ENCODE results near the gene GLYATL2. TPM values are rescaled to one million over a fixed set of nuclear protein-coding genes. Genes with fewer than 3 reads are reported as not detected.

GLYATL2 gene
- total and polyA plus RNA-seq, 2 of the 13 experiments (the other 11 are each of a cell fraction or from before 2014, with no cell fraction given), result not detected

DNA sequence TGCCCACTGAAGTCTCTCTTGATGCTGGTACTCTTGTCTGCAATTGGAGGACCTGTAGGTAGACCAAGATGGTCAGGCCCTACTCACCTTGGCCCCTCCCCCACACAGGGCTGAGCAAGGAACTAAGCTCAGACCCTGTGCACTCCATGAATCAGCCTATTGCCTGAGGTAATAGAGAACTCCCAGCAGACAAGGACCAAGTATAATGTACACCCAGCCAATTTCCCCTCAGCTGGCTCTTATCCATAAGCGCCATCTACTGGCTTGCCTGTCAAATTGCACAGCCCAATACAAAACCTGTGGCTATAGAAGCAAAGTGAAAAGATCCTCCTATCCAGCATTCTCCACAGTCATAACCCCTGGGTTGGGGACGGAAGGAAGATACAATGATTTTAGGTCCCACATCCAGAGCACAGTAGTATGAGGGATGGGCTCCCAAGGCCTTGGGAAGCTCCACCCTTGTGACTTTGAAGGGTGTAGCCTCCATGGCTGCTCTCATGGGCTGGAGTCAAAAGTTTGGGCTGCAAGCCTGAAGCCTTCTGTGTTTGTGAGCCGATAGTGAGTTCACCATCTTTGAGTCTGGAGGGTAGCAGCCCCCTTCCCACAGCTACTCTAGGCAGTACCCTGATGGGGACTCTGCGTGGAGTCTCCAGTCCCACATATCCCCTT, 56.0 kb downstream of the GLYATL2 start (continued):
- TF ChIP-seq RAD21 (CRISPR knock-in tag; IDR thresholded peaks at IDR 0.05), result peak; percentile 85
- peak; percentile 93 for TF ChIP-seq STAG1 (CRISPR knock-in tag; IDR thresholded peaks at IDR 0.05)
- 0 out of 2 replicates have a peak, but pooled peaks have one; percentile 24 for TF ChIP-seq FOSL2 (CRISPR knock-in tag; IDR thresholded peaks at IDR 0.05)
- TF ChIP-seq, protein P1, sequence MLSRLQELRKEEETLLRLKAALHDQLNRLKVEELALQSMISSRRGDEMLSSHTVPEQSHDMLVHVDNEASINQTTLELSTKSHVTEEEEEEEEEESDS (CRISPR knock-in tag; IDR thresholded peaks at IDR 0.05; ENCODE audit: borderline replicate concordance), result 0 out of 2 replicates have a peak, but pooled peaks have one; percentile 31
- TF ChIP-seq MIXL1 (CRISPR knock-in tag; IDR thresholded peaks at IDR 0.05), result 0 out of 2 replicates have a peak, but pooled peaks have one; percentile 32
- TF ChIP-seq FIP1L1 (IDR thresholded peaks at IDR 0.05; ENCODE audit: borderline replicate concordance, insufficient read depth, low read depth, low read length), result no peak
- 0 out of 2 replicates have a peak, but pooled peaks have one; percentile 1 for TF ChIP-seq RARA (CRISPR knock-in tag; IDR thresholded peaks at IDR 0.05)
- no peak for TF ChIP-seq SSRP1 (CRISPR knock-in tag; IDR thresholded peaks at IDR 0.05)
- peak; percentile 53; the same call in 1 of the 2 replicates for TF ChIP-seq REPIN1 (CRISPR knock-in tag; IDR thresholded peaks at IDR 0.05; ENCODE audit: borderline replicate concordance, low read depth)
- TF ChIP-seq DR1 (CRISPR knock-in tag; IDR thresholded peaks at IDR 0.05), result no peak
- peak; percentile 11; the same call in 1 of the 2 replicates for TF ChIP-seq SMAD9 (CRISPR knock-in tag; IDR thresholded peaks at IDR 0.05)
- TF ChIP-seq MED8 (CRISPR knock-in tag; IDR thresholded peaks at IDR 0.05; ENCODE audit: insufficient replicate concordance), result no peak
- TF ChIP-seq ZNF7 (CRISPR knock-in tag; IDR thresholded peaks at IDR 0.05), result no peak
- no peak for TF ChIP-seq TARDBP (CRISPR knock-in tag; IDR thresholded peaks at IDR 0.05)

DNA sequence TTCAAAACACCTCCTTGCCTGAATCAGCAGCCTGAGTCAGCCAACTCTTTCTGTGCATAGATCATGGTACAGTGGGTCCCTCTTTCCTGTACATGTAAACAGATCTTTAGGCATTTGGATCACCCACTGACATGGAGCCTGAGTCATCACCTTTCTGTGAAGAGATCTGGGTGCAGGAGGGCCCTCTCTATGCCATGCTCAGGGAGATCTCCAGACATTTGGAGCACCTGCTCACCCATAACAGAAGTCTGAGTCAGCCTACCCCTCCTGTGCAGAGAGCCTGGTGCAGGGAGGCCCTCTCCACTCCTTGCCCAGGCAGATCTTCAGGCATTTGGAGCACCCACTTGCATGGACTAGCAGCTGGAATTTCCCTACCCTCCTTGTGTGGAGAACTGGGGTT, 56.6 kb downstream of the GLYATL2 start:
- TF ChIP-seq MAFK (conservative IDR thresholded peaks at IDR 0.05 in 1 of 2, IDR thresholded peaks at IDR 0.05 in 1 of 2; ENCODE audit: low read length in 2 of 2), result 0 out of 4 replicates have a peak, but pooled peaks of 1 of the 2 experiments have one; percentile 2
- TF ChIP-seq HNRNPK (IDR thresholded peaks at IDR 0.05; ENCODE audit: low read depth, low read length, poor library complexity, severe bottlenecking), result no peak
- intact Hi-C loops (cut with micrococcal nuclease; ENCODE audit: unreplicated experiment), result loop anchor here (1.0 to 5.0 kb wide), 3 partner anchors 113 to 221 kb away; no protein-coding TSS in a partner anchor
- no peaks in the 10 kb centered on the region for H3K36me3 ChIP-seq (replicated peaks in 1 of 2; ENCODE audit: control insufficient read depth in 1 of 2, insufficient read depth in 2 of 2, low read length in 2 of 2)
- no peaks in the 10 kb centered on the region for H4K20me1 ChIP-seq (ENCODE audit: insufficient read depth, low read length)
- no peak for DNase-seq (ENCODE audit: low spot score)
- H3K27ac ChIP-seq (ENCODE audit: extremely low read length, insufficient read depth, low read length), result no peak overlapping the region
- no peak overlapping the region for H3K4me2 ChIP-seq (ENCODE audit: low read depth, low read length)
- ChIA-PET CTCF (ENCODE audit: low intra/inter-chr PET ratio, low total read pairs) (interaction anchor here (0.9 to 3.5 kb wide), 5 partner anchors 109 to 219 kb away, joined by 3 to 39 read pairs (median 4); no protein-coding TSS in a partner anchor), POLR2A (no interaction called here)
- no TSS peak for BruUV-seq (replicated peaks)
- no peaks in the 10 kb centered on the region; the same call in 1 of the 2 replicates for H3K9me3 ChIP-seq (ENCODE audit: low read length)
- H3K4me3 ChIP-seq (replicated peaks in 1 of 3; ENCODE audit: insufficient read depth in 1 of 3, low read depth in 2 of 3, low read length in 3 of 3), result no peak overlapping the region
- no peak for FAIRE-seq
- H2AFZ ChIP-seq (ENCODE audit: low read length), result peak overlapping the region; percentile 58
- ATAC-seq, result peak; percentile 57
- in situ Hi-C loops (cut with HindIII; ENCODE audit: extremely low pct_ligation_motif_present, low pct_unique_long_range_greater_than_20kb), result loop anchor here (5.0 to 25.0 kb wide), 3 partner anchors 136 to 251 kb away; no protein-coding TSS in a partner anchor
- no peaks in the 10 kb centered on the region for H3K79me2 ChIP-seq (ENCODE audit: insufficient read depth, low read length)
- no peak overlapping the region for H3K9ac ChIP-seq (ENCODE audit: insufficient read depth, low read depth, low read length)
- peaks cover 7% of the 10 kb centered on the region for H3K4me1 ChIP-seq (ENCODE audit: insufficient read depth, low read length)
- H3K27me3 ChIP-seq (ENCODE audit: control insufficient read depth in 1 of 2, insufficient read depth in 2 of 2, low read length in 2 of 2), result no peaks in the 10 kb centered on the region
